Liver (tissue), 3 donors: ENCODE data around the gene ZFP91.

Source experiments
- ATF3 ChIP-seq: IDR thresholded peaks from 2 replicates; pipeline ENCODE4 v1.6.1; 2016; ENCODE audit warnings: antibody characterized with exemption
- CTCF ChIP-seq: fragments of 150-350 bp; IDR thresholded peaks from 2 replicates; pipeline ENCODE4 v1.5.1; 2017; ENCODE audit warnings: improper control_type of control experiment, low read depth, low read length; ENCODE audit not compliant: missing input control
- EGR1 ChIP-seq, 2 donors: IDR thresholded peaks; 2 replicates each; pipeline ENCODE4 v1.6.1; 2016 to 2018; ENCODE audit warnings: antibody characterized with exemption in 2 of 2, low read depth in 2 of 2
- GABPA ChIP-seq, 2 donors: IDR thresholded peaks in 1 of 2; conservative IDR thresholded peaks in 1 of 2; 2 replicates each; pipeline ENCODE4 v1.6.1; 2016; ENCODE audit warnings: antibody characterized with exemption in 2 of 2, mild to moderate bottlenecking in 1 of 2, moderate library complexity in 1 of 2
- JUND ChIP-seq, 2 donors: IDR thresholded peaks; 2 replicates each; pipeline ENCODE4 v1.6.1; 2016; ENCODE audit warnings: antibody characterized with exemption in 2 of 2
- MAX ChIP-seq: IDR thresholded peaks from 2 replicates; pipeline ENCODE4 v1.6.1; 2016; ENCODE audit warnings: antibody characterized with exemption
- NR2F2 ChIP-seq: IDR thresholded peaks from 2 replicates; pipeline ENCODE4 v1.6.1; 2016; ENCODE audit warnings: antibody characterized with exemption
- RAD21 ChIP-seq, 2 donors: IDR thresholded peaks; 2 replicates each; pipeline ENCODE4 v1.6.1; 2016; ENCODE audit warnings: antibody characterized with exemption in 2 of 2, mild to moderate bottlenecking in 2 of 2
- REST ChIP-seq: IDR thresholded peaks from 2 replicates; pipeline ENCODE4 v1.6.1; 2016; ENCODE audit warnings: antibody characterized with exemption, mild to moderate bottlenecking
- RXRA ChIP-seq, 2 donors: IDR thresholded peaks; 2 replicates each; pipeline ENCODE4 v1.6.1; 2017 to 2018; ENCODE audit warnings: antibody characterized with exemption in 2 of 2, mild to moderate bottlenecking in 1 of 2
- SP1 ChIP-seq: IDR thresholded peaks from 2 replicates; pipeline ENCODE4 v1.6.1; 2018; ENCODE audit warnings: antibody characterized with exemption, mild to moderate bottlenecking
- TAF1 ChIP-seq: conservative IDR thresholded peaks from 2 replicates; pipeline ENCODE4 v1.6.1; 2016; ENCODE audit warnings: antibody characterized with exemption, mild to moderate bottlenecking
- donor health status: healthy.
- donor health status: healthy.

GRCh38 chr11:58628446-58628845 lies 49.6 kb downstream of the ZFP91 start:
- TF ChIP-seq CTCF (no peak), TAF1 (no peak), REST (no peak), RAD21 (IDR thresholded peaks at IDR 0.05) (no peak), NR2F2 (no peak), JUND (IDR thresholded peaks at IDR 0.05) (no peak), SP1 (no peak), GABPA (IDR thresholded peaks at IDR 0.05 in 1 of 2, conservative IDR thresholded peaks at IDR 0.05 in 1 of 2) (no peak), MAX (no peak), RXRA (IDR thresholded peaks at IDR 0.05) (no peak), EGR1 (IDR thresholded peaks at IDR 0.05; ENCODE audit: low read depth in 2 of 2) (no peak), ATF3 (no peak)
